Nephron (organoid): ENCODE results near the gene SOS2.

ENCODE experiments used
- H3K27ac Mint-ChIP-seq, 3 experiments: 2 replicates each; pipeline ENCODE4 v1.8.0; 2020; ENCODE audit warnings: mixed read lengths in 3 of 3, mild to moderate bottlenecking in 2 of 3, moderate library complexity in 1 of 3
- H3K27me3 Mint-ChIP-seq: 2 replicates; pipeline ENCODE4 v1.8.0; 2021; ENCODE audit warnings: low read depth, mild to moderate bottlenecking, moderate library complexity, mixed read lengths
- H3K36me3 Mint-ChIP-seq: 2 replicates; pipeline ENCODE4 v1.8.0; 2020; ENCODE audit warnings: low read depth, mixed read lengths
- H3K4me1 Mint-ChIP-seq: 2 replicates; pipeline ENCODE4 v1.8.0; 2020; ENCODE audit warnings: mixed read lengths
- H3K4me3 Mint-ChIP-seq, 3 experiments: 2 replicates each; pipeline ENCODE4 v1.8.0; 2020; ENCODE audit warnings: mild to moderate bottlenecking in 3 of 3, mixed read lengths in 3 of 3, moderate library complexity in 2 of 3
- H3K9me3 Mint-ChIP-seq: 2 replicates; pipeline ENCODE4 v1.8.0; 2020; ENCODE audit warnings: mixed read lengths
- CTCF ChIP-seq, 3 experiments: fragments of 200-600 bp; sonication (generic); IDR thresholded peaks; one replicate each; pipeline ENCODE4 v1.5.0; 2021; ENCODE audit warnings: antibody characterized with exemption in 3 of 3; ENCODE audit not compliant: unreplicated experiment in 3 of 3

The SOS2 gene

GRCh38 chr14:50089208-50089607, 142.2 kb downstream of the SOS2 start:
- Mint-ChIP-seq H3K4me3 (no peak overlapping the region), H3K4me1 (no peaks in the 10 kb centered on the region), H3K36me3 (no peaks in the 10 kb centered on the region), H3K9me3 (no peaks in the 10 kb centered on the region), H3K27ac (no peak overlapping the region), H3K27me3 (no peaks in the 10 kb centered on the region)
- no peak for TF ChIP-seq CTCF (IDR thresholded peaks at IDR 0.05; ENCODE audit: unreplicated experiment in 3 of 3)

- Mint-ChIP-seq H3K4me3 (no peak overlapping the region), H3K9me3 (no peaks in the 10 kb centered on the region), H3K4me1 (no peaks in the 10 kb centered on the region), H3K36me3 (no peaks in the 10 kb centered on the region), H3K27me3 (no peaks in the 10 kb centered on the region), H3K27ac (no peak overlapping the region)
- no peak for TF ChIP-seq CTCF (IDR thresholded peaks at IDR 0.05; ENCODE audit: unreplicated experiment in 3 of 3)
Observed at GRCh38 chr14:50088731-50089130, 142.6 kb downstream of the SOS2 start.

GRCh38 chr14:50088117-50088515, 143.3 kb downstream of the SOS2 start:
- no peaks in the 10 kb centered on the region for H3K36me3 Mint-ChIP-seq

GRCh38 chr14:50087341-50088116, 143.8 kb downstream of the SOS2 start:
- Mint-ChIP-seq H3K36me3 (no peaks in the 10 kb centered on the region), H3K4me3 (no peak overlapping the region), H3K27ac (no peak overlapping the region), H3K27me3 (no peaks in the 10 kb centered on the region), H3K9me3 (no peaks in the 10 kb centered on the region), H3K4me1 (no peaks in the 10 kb centered on the region)
- TF ChIP-seq CTCF (IDR thresholded peaks at IDR 0.05; ENCODE audit: unreplicated experiment in 3 of 3), result no peak

More at GRCh38 chr14:50088117-50088515, 143.3 kb downstream of the SOS2 start:
- Mint-ChIP-seq H3K27ac (no peak overlapping the region), H3K4me3 (no peak overlapping the region), H3K27me3 (no peaks in the 10 kb centered on the region), H3K9me3 (no peaks in the 10 kb centered on the region), H3K4me1 (no peaks in the 10 kb centered on the region)
- TF ChIP-seq CTCF (IDR thresholded peaks at IDR 0.05; ENCODE audit: unreplicated experiment in 3 of 3), result no peak

- no peak overlapping the region for H3K4me3 Mint-ChIP-seq
Observed at GRCh38 chr14:50086321-50086711, 145.1 kb downstream of the SOS2 start.

More at GRCh38 chr14:50086321-50086711, 145.1 kb downstream of the SOS2 start:
- H3K27me3 Mint-ChIP-seq, result no peaks in the 10 kb centered on the region
- H3K4me1 Mint-ChIP-seq, result no peaks in the 10 kb centered on the region
- no peaks in the 10 kb centered on the region for H3K36me3 Mint-ChIP-seq
- no peak overlapping the region for H3K27ac Mint-ChIP-seq
- no peaks in the 10 kb centered on the region for H3K9me3 Mint-ChIP-seq
- TF ChIP-seq CTCF (IDR thresholded peaks at IDR 0.05; ENCODE audit: unreplicated experiment in 3 of 3), result no peak
